ENCODE measurements around the gene BTBD7.

- TF ChIP-seq POLR2A (IDR thresholded peaks at IDR 0.05; ENCODE audit: low read length): no peak
- TF ChIP-seq GATA1 (IDR thresholded peaks at IDR 0.05; ENCODE audit: low read depth, low read length): no peak
Observed at GRCh38 chr14:93368996-93369712, 36.3 kb upstream of the BTBD7 start.

All from erythroblast (primary cell).